ENCODE measurements around the gene SPATA3. TPM values are rescaled to one million over a fixed set of nuclear protein-coding genes. Genes with fewer than 3 reads are reported as not detected.
A peak's percentile ranks its signal among the peaks of the same experiment; 100 is the strongest.

SPATA3 gene
- total RNA-seq (2016; rRNA removed; fragmentation: Illumina TruSeq; extraction: Trizol) (not detected in 2 replicates), polyA plus RNA-seq (2011; rRNA removed) (not detected in 2 replicates), polyA minus RNA-seq (2011; rRNA and poly(A)+ RNA removed; ENCODE audit: low replicate concordance) (not detected in 2 replicates), Bru-seq, nascent RNA (not detected), BruChase-seq, experiment 1, labeled RNA remaining after a 6-hour chase (not detected), BruChase-seq, experiment 2, labeled RNA remaining after a 2-hour chase (not detected)
- total RNA-seq (2016; cell fraction: cytosol; rRNA removed; fragmentation: Illumina TruSeq; extraction: Trizol; ENCODE audit: low read depth) = not detected in 2 replicates
- total RNA-seq (2016; cell fraction: insoluble cytoplasmic fraction; rRNA removed; fragmentation: Illumina TruSeq; extraction: Trizol) = not detected in 2 replicates
- not detected in 2 replicates for total RNA-seq (2016; cell fraction: membrane; rRNA removed; fragmentation: Illumina TruSeq; extraction: Trizol)
- total RNA-seq (2016; cell fraction: nucleus; rRNA removed; fragmentation: Illumina TruSeq; extraction: Trizol) = not detected in 2 replicates
- not detected in 2 replicates for polyA plus RNA-seq (2011; cell fraction: cytosol; rRNA removed)
- not detected in 2 replicates for polyA plus RNA-seq (2011; cell fraction: nucleus; rRNA removed)
- not detected in 2 replicates for polyA plus RNA-seq (2012)
- not detected in 2 replicates for polyA plus RNA-seq (2016; cell fraction: cytosol; fragmentation: Illumina TruSeq; extraction: Trizol; ENCODE audit: low read depth)
- not detected in 2 replicates for polyA plus RNA-seq (2016; cell fraction: insoluble cytoplasmic fraction; fragmentation: Illumina TruSeq; extraction: Trizol; ENCODE audit: low read depth)
- not detected in 2 replicates for polyA plus RNA-seq (2016; cell fraction: membrane; fragmentation: Illumina TruSeq; extraction: Trizol; ENCODE audit: low read depth)
- not detected in 2 replicates for polyA plus RNA-seq (2016; cell fraction: nucleus; fragmentation: Illumina TruSeq; extraction: Trizol; ENCODE audit: insufficient read depth, low read depth)
- not detected in 2 replicates for polyA minus RNA-seq (2011; cell fraction: cytosol; rRNA and poly(A)+ RNA removed)
- polyA minus RNA-seq (2011; cell fraction: nucleus; rRNA and poly(A)+ RNA removed) = not detected in 2 replicates
- long read RNA-seq, experiment 1 = 0 reads
- long read RNA-seq, experiment 2 = 0 reads

DNA sequence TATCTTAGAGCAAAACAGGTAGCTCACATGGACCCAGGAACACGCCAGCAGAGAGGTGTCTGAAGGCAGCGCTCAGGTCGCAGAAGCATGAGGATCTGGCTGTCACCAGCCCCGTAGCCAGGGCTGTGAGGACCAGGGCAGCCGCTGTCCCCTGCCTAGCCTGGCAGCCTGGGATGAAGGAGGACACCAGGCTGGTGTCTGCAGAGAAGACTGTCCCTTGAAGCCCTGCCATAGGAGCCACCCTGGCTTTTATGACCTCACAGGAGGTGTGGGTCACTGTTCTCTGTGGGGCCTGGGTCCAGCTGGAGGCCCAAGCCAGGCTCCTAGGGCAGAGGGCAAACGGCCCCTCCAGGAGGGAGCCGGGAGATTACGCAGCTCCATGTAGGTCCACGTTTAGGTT lies at the start of gene SPATA3:
TSS of gene SPATA3 (plus strand) at position 301 of the 400 bp plus-strand sequence. CDS start 113 bp downstream, outside the sequence.
- H3K79me2 ChIP-seq (ENCODE audit: insufficient read depth, low read length) = no peaks in the 10 kb centered on the region
- CTCF ChIA-PET (ENCODE audit: low intra/inter-chr PET ratio, low total read pairs) = no interaction called here
- FAIRE-seq (no peak), ATAC-seq (peak; percentile 27), DNase-seq (ENCODE audit: low spot score) (no peak)
- in situ Hi-C loops (cut with HindIII; ENCODE audit: extremely low pct_ligation_motif_present, low pct_unique_long_range_greater_than_20kb) (loop anchor here (5.0 kb wide), 1 partner anchor 56 kb away; no protein-coding TSS in a partner anchor), intact Hi-C loops (cut with micrococcal nuclease; ENCODE audit: unreplicated experiment) (no loop called here)
- H2AFZ ChIP-seq (ENCODE audit: low read length) = no peak within 1 kb of the TSS
- POLR2A ChIA-PET = interaction anchor here (1.5 kb wide), 1 partner anchor 55 kb away, joined by 7 read pairs; no protein-coding TSS in a partner anchor
- peak within 1 kb of the TSS in 1 of 3 experiments; percentile 4; a peak in 1 of 6 replicates for H3K4me3 ChIP-seq (replicated peaks in 1 of 3; ENCODE audit: insufficient read depth in 1 of 3, low read depth in 2 of 3, low read length in 3 of 3)
- no peak within 1 kb of the TSS for H3K9ac ChIP-seq (ENCODE audit: insufficient read depth, low read depth, low read length)
- no peaks in the 10 kb centered on the region for H3K9me3 ChIP-seq (ENCODE audit: low read length)
- H3K27me3 ChIP-seq (ENCODE audit: control insufficient read depth in 1 of 2, insufficient read depth in 2 of 2, low read length in 2 of 2) = peaks cover 3 to 35% of the 10 kb centered on the region in 2 experiments; a peak in 3 of 5 replicates
- peaks cover 24% of the 10 kb centered on the region for H3K4me1 ChIP-seq (ENCODE audit: insufficient read depth, low read length)
- peak within 1 kb of the TSS; percentile 5; the same call in 1 of the 2 replicates for H3K4me2 ChIP-seq (ENCODE audit: low read depth, low read length)
- no peaks in the 10 kb centered on the region for H3K36me3 ChIP-seq (replicated peaks in 1 of 2; ENCODE audit: control insufficient read depth in 1 of 2, insufficient read depth in 2 of 2, low read length in 2 of 2)
- WGBS (ENCODE audit: low lambda C conversion rate) = 34% methylated on average over 9 of the region's 9 CpGs
- no peak within 1 kb of the TSS for H3K27ac ChIP-seq (ENCODE audit: extremely low read length, insufficient read depth, low read length)
- BruUV-seq (replicated peaks) = no TSS peak
- H4K20me1 ChIP-seq (ENCODE audit: insufficient read depth, low read length) = no peaks in the 10 kb centered on the region
- TF ChIP-seq FOXJ3 (CRISPR knock-in tag; IDR thresholded peaks at IDR 0.05; ENCODE audit: borderline replicate concordance) (no peak), MTA1 (CRISPR knock-in tag; IDR thresholded peaks at IDR 0.05; ENCODE audit: borderline replicate concordance) (0 out of 2 replicates have a peak, but pooled peaks have one; percentile 28), SALL1 (CRISPR knock-in tag; IDR thresholded peaks at IDR 0.05) (no peak), TMF1 (CRISPR knock-in tag; IDR thresholded peaks at IDR 0.05; ENCODE audit: low read depth) (no peak), SMARCE1 (IDR thresholded peaks at IDR 0.05; ENCODE audit: borderline replicate concordance) (no peak), NRL (CRISPR knock-in tag; IDR thresholded peaks at IDR 0.05; ENCODE audit: borderline replicate concordance) (0 out of 2 replicates have a peak, but pooled peaks have one; percentile 16), FOXC1 (CRISPR knock-in tag; IDR thresholded peaks at IDR 0.05; ENCODE audit: borderline replicate concordance) (no peak), EED (CRISPR knock-in tag; IDR thresholded peaks at IDR 0.05) (no peak), XRCC5 (optimal IDR thresholded peaks at IDR 0.05; ENCODE audit: low read length) (peak; percentile 9), SOX13 (IDR thresholded peaks at IDR 0.05) (no peak), SOX13 (CRISPR knock-in tag; conservative IDR thresholded peaks at IDR 0.05 in 1 of 2, IDR thresholded peaks at IDR 0.05 in 1 of 2) (no peak), DNMT1 (CRISPR knock-in tag; IDR thresholded peaks at IDR 0.05) (no peak)
- TF ChIP-seq, protein P1, sequence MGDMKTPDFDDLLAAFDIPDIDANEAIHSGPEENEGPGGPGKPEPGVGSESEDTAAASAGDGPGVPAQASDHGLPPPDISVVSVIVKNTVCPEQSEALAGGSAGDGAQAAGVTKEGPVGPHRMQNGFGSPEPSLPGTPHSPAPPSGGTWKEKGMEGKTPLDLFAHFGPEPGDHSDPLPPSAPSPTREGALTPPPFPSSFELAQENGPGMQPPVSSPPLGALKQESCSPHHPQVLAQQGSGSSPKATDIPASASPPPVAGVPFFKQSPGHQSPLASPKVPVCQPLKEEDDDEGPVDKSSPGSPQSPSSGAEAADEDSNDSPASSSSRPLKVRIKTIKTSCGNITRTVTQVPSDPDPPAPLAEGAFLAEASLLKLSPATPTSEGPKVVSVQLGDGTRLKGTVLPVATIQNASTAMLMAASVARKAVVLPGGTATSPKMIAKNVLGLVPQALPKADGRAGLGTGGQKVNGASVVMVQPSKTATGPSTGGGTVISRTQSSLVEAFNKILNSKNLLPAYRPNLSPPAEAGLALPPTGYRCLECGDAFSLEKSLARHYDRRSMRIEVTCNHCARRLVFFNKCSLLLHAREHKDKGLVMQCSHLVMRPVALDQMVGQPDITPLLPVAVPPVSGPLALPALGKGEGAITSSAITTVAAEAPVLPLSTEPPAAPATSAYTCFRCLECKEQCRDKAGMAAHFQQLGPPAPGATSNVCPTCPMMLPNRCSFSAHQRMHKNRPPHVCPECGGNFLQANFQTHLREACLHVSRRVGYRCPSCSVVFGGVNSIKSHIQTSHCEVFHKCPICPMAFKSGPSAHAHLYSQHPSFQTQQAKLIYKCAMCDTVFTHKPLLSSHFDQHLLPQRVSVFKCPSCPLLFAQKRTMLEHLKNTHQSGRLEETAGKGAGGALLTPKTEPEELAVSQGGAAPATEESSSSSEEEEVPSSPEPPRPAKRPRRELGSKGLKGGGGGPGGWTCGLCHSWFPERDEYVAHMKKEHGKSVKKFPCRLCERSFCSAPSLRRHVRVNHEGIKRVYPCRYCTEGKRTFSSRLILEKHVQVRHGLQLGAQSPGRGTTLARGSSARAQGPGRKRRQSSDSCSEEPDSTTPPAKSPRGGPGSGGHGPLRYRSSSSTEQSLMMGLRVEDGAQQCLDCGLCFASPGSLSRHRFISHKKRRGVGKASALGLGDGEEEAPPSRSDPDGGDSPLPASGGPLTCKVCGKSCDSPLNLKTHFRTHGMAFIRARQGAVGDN (CRISPR knock-in tag; IDR thresholded peaks at IDR 0.05) = peak; percentile 33
- TF ChIP-seq, protein P2, sequence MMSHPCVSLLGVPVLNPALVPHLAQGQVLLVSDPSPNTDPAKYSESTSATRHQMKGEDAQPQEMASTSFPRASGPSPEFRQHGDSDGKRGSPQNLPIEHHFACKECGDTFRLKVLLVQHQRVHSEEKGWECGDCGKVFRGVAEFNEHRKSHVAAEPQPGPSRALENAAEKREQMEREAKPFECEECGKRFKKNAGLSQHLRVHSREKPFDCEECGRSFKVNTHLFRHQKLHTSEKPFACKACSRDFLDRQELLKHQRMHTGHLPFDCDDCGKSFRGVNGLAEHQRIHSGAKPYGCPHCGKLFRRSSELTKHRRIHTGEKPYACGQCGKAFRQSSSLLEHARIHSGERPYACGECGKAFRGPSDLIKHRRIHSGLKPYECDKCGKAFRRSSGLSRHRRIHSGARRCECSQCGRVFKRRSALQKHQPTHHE (CRISPR knock-in tag; IDR thresholded peaks at IDR 0.05; ENCODE audit: borderline replicate concordance) = no peak
